ENCODE data around the gene ZFAND5. TPM values are rescaled to one million over a fixed set of nuclear protein-coding genes. Genes with fewer than 3 reads are reported as not detected.

Gene ZFAND5
- total RNA-seq, 3 donors from 2014 or later, result 268 to 516 (median 423) TPM

DNA sequence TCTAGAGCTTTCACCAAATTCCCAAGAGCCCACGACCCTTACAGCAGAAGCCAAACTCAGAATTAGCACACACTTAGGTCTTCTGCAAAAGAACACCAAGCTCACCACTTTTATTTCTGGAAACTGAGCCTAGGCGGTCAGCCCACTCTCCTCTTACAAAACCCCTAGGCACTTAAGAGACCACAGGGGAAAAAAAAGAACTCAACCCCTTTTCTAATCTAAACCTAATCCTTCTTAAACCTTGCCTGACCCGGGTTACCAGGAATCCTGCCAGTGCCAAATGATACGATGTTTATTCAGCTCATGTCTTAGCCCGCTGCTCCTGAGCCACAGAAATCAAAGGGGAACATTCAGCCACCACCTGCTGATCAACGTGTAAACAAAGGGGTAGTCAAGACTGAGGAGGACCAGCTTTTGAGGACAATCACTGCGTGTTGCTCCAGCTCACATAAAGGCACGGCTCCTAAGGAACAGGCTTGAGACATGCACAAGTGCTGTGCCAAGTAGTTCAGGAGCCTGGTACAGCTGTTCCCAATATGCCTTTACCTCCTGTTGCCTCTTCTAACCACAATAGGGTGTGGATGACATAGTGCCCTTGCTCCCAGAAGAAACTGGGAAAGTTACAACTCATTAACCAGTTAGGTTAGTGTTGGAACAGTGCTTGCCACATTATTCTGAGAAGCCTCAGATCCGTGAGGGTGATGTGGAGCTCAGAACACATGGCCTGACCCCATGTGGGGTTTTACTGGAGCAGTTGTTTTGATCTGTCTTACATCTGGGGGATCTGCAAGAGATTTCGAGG lies 49.3 kb downstream of the ZFAND5 start:
- peak in 2 of 3 donors; percentile 51 to 73 for TF ChIP-seq POLR2AphosphoS5 (IDR thresholded peaks at IDR 0.05)
- TF ChIP-seq CTCF (IDR thresholded peaks at IDR 0.05), result no peak
- intact Hi-C loops (cut with DNase I; ENCODE audit: low total_unique reads), result no loop called here

DNA sequence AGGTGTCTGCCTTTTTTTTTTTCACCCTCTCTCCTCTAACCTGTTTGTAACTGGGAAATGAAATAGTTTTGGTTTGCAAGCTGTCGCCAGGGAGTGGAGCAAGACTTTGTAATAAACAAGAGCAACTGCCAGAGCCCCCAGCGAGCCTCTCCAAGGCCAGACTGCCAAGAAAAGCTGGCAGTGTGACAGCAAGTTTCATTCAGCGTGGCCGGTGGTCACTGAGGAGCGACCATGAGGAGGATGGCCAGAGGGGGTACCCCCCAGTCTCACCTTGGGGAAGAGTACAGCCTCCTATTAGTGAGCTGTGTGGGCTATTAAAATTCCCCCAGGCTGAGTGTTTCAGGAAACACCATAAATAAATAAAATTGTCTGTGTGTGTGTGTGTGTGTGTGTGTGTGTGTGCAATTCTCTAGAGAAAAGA lies 49.9 kb downstream of the ZFAND5 start:
- H3K9me3 ChIP-seq, result no peaks in the 10 kb centered on the region
- DNase-seq (ENCODE audit: low spot score in 2 of 2), result peak; percentile 69 to 82
- H3K27ac ChIP-seq, result peak overlapping the region; percentile 81 to 90
- H3K4me1 ChIP-seq, result peaks cover 5 to 11% of the 10 kb centered on the region in 2 donors
- H3K4me3 ChIP-seq, result peak overlapping the region in 2 of 3 donors; percentile 30 to 54
- intact Hi-C loops (cut with DNase I; ENCODE audit: low total_unique reads), result no loop called here
- H3K27me3 ChIP-seq, result no peaks in the 10 kb centered on the region
- TF ChIP-seq POLR2AphosphoS5 (IDR thresholded peaks at IDR 0.05) (peak; percentile 14 to 55 (median 23)), POLR2A (IDR thresholded peaks at IDR 0.05) (no peak)
- no peaks in the 10 kb centered on the region for H3K36me3 ChIP-seq

More for the DNA sequence above, 49.3 kb downstream of the ZFAND5 start:
- H3K4me1 ChIP-seq, result peaks cover 5 to 11% of the 10 kb centered on the region in 2 donors
- peak overlapping the region; percentile 81 to 90 for H3K27ac ChIP-seq
- H3K36me3 ChIP-seq, result no peaks in the 10 kb centered on the region
- no peaks in the 10 kb centered on the region for H3K9me3 ChIP-seq
- H3K4me3 ChIP-seq, result peak overlapping the region in 2 of 3 donors; percentile 30 to 54
- no peaks in the 10 kb centered on the region for H3K27me3 ChIP-seq
- DNase-seq (ENCODE audit: low spot score in 2 of 2), result peak in 1 of 2 donors; percentile 65

DNA sequence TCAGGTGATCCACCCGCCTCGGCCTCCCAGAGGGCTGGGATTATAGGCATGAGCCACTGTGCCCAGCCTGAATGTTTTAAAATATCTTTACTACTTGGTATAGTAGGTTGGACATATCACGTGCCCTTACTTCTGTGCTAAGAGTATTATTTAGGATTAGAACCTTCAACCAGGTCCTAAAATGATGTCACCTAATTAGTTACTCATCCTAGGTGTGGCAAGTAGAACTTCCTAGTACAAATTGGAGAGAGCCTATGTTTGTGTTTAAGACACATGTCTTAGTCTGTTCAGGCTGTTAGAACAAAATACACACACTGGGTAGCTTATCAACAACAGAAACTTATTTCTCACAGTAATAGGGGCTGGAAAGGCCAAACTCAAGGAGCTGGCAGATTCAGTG lies 51.5 kb downstream of the ZFAND5 start:
- Histone ChIP-seq H3K9me3 (no peaks in the 10 kb centered on the region), H3K4me1 (peaks cover 5 to 11% of the 10 kb centered on the region in 2 donors), H3K36me3 (no peaks in the 10 kb centered on the region), H3K27me3 (no peaks in the 10 kb centered on the region), H3K4me3 (no peak overlapping the region), H3K27ac (peak overlapping the region; percentile 45 to 90)
- intact Hi-C loops (cut with DNase I; ENCODE audit: low total_unique reads), result no loop called here
- no peak for TF ChIP-seq POLR2A (IDR thresholded peaks at IDR 0.05)
- no peak for TF ChIP-seq POLR2AphosphoS5 (IDR thresholded peaks at IDR 0.05)
- no peak for TF ChIP-seq CTCF (IDR thresholded peaks at IDR 0.05)
- no peak for DNase-seq (ENCODE audit: low spot score in 2 of 2)

DNA sequence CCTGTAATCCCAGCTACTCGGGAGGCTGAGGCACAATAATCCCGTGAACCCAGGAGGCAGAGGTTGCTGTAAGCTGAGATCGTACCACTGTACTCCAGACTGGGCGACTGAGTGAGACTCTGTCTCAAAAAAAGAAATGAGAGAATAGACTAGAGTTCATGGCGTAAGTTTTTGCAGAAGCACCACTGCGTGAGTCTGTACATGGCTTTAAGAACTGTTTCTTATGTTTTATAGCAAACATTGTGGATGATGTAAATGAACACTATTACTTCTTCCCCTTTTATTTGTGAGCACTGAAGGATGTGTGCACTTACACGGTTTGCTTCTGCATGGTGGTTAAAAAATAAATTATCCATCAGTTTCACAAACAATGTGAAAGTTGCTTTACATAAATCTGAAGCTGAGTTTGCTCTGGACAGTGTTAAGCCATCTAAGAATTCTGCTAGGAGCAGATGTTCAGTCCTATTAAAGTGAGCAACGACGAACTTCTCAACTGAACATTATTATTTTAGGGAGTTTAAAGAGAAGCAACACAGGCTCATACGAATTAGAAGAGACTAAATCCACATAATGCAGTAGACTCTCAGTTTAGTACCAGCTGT lies 52.5 kb downstream of the ZFAND5 start:
- H3K9me3 ChIP-seq, result no peaks in the 10 kb centered on the region
- peaks cover 5 to 11% of the 10 kb centered on the region in 2 donors for H3K4me1 ChIP-seq

More for the DNA sequence above, 52.5 kb downstream of the ZFAND5 start:
- H3K27me3 ChIP-seq, result no peaks in the 10 kb centered on the region
- TF ChIP-seq POLR2A (IDR thresholded peaks at IDR 0.05) (no peak), POLR2AphosphoS5 (IDR thresholded peaks at IDR 0.05) (no peak), CTCF (IDR thresholded peaks at IDR 0.05) (no peak)
- intact Hi-C loops (cut with DNase I; ENCODE audit: low total_unique reads), result no loop called here
- H3K36me3 ChIP-seq, result no peaks in the 10 kb centered on the region
- no peak overlapping the region for H3K4me3 ChIP-seq
- no peak for DNase-seq (ENCODE audit: low spot score in 2 of 2)
- H3K27ac ChIP-seq, result no peak overlapping the region
